GM19239 (cell line): ENCODE measurements around the gene IL17REL.

ENCODE experiments used
- DNase-seq: peaks from one replicate; pipeline ENCODE4 v3.0.0; 2011; ENCODE audit warnings: low spot score; ENCODE audit not compliant: insufficient read length
- FAIRE-seq: peaks from 2 replicates; lab custom pipeline; 2011; peaks lifted over from hg19 to GRCh38; lab: Jason Lieb, UNC

The IL17REL gene

GRCh38 chr22:50046481-50047245 is 34.1 kb upstream of the IL17REL start:
- DNase-seq (no peak), FAIRE-seq (no peak)

DNA sequence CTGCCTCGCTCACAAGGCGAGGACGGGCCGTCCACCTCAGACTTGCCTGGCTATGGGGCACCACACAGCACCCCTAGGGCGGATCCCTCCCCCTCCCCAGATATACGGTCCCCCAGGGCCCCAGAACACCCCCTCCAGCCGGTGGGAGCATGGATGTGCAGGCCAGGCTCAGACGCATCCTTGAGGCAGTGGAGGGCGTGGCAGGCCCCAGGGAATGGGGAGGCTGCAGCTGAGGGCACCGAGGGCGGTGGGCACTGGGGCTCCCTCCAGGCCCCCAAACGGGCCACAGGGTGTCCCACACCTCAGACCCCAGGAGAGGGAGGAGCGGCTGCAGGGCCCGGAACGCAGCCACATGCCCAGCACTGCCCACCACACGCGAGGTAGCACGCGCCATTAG is 33.5 kb upstream of the IL17REL start:
- DNase-seq, result no peak
- no peak for FAIRE-seq

DNA sequence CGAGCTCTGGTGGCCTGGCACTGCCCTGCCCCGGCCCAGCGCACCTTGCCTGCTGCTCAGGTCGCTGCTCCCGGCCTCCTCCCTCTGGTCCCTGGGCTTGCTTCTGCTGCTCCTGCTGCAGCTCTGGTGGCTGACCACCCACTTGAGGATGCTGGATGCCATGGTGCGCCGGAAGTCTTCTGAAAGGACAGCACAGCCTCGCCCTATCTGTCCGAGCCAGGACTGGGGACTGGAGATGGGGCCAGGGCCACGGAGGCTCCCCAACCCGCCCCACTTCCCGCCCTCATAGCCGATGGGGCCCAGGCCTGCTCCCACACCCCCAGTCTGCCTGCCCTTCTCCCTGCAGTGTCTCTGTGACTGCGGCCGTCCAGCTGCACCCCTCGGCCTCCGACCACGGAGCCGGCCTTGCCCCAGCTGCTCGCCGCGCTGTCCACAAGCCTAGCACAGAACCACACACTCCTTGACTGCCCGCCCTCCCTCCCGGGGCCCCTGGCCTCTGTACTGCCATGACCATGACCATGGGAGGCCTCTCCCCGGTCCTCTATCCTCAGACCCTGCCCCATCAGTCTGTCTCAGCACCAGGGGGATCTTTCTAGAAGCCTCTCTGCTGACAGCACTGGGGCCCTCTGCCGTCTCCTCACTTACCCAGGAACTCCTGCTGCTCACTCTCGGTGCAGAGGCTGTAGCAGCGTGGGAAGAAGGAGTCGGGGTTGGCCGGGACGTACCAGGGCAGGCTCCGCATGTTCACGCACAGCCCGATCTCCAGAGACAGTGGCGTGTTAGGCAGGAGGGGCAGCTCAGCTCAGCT is 32.9 kb upstream of the IL17REL start:
- DNase-seq (no peak), FAIRE-seq (no peak)

DNA sequence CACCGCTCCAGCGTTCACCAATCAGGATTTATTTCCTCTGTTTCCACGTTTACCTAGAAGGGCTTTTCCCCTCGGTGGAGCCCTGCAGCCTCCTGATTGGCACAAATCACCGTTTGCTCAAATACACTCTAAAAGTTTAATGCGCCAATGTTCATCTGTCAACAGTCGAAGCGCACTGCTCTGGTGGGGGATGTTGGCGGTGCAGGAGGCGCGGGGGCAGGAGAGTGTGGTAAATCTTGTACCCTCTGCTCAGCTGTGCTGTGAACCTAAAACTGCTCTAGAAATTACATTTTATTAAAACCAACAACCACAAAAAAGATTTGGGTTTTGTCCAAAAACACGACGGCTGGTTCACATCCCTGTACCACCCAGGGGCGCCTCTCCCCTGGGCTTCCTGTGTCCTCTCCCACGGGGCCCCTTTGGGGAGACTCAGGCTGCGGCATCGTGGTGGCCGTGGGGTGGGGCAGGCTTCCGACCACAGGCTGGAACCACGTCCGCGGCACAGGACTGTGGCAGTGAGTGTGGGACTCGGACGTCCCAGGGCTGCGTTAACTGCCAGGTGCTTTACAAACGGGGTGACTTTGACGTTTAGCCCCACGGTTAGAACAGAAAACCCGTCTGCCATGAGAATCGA is 32.0 kb upstream of the IL17REL start:
- DNase-seq (no peak), FAIRE-seq (no peak)

DNA sequence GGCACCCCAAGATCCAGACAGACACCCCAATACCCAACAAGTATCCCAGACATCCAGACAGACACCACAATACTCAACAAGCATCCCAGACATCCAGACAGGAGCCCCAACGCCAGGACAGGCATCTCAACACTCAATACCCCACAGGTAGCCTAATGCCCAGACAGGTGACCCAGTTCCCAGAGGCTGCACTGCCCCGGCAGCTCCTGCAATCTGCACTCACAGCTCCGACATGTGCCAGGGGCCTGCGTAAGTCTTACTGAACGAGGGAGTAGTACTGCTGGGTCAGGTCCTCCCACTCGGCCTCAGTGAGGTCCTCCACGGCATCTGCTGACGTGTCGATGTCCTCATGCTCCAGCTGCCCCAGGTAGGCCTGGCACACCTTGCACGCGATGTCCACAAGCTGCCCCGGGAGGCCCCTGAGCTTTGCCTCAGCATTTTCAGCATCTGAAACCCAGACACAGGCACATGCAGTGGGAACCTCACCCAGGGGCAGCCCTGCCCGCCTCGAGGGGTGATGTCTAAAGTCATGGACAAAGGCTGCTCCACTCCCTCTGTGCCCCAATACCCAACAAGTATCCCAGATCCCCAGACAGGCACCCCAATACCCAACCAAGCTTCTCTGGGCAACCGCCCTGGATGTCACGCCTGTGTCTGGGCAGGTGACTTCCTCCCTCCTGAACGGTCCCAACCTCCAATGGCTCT is 28.9 kb upstream of the IL17REL start:
- FAIRE-seq (no peak), DNase-seq (no peak)

DNA sequence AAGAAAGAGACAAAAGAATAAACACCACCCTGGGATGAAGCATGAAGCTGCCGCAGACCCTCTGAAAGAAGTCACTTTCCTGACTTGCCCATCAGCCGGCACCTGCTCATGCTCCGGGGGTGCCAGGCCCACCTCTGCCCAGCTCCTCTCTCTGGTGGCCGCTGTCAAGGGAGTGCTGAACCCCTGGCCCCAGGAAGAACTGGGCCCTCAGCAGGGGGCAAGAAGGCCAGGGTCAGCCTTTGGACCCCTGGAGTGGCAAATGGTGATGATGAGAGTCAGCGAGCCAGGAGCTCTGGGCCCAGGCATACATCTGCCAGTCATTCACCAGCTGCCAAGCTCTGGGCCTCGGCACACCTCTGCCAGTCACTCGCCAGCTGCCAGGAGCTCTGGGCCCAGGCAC is 28.2 kb upstream of the IL17REL start:
- no peak for FAIRE-seq
- no peak for DNase-seq

DNA sequence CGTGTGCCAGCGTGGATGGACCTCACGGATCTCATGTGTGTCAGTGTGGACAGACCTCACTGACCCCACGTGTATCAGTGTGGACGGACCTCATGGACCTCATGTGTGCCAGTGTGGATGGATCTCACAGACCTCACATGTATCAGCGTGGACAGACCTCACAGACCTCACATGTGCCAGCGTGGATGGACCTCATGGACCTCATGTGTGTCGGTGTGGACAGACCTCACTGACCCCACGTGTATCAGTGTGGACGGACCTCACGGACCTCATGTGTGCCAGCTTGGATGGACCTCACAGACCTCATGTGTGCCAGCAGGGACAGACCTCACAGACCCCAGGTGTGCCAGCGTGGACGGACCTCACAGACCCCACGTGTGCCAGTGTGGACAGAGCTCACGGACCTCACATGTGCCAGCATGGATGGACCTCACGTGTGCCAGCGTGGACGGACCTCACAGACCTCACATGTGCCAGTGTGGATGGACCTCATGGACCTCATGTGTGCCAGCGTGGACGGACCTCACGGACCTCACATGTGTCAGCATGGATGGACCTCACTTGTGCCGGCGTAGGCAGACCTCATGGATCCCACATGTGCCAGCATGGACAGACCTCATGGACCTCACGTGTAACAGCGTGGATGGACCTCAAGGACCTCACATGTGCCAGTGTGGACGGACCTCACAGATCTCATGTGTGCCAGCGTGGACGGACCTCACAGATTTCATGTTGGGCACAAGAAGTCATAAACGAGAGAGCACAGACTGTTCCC is 27.3 kb upstream of the IL17REL start:
- FAIRE-seq (no peak), DNase-seq (no peak)

GRCh38 chr22:50035976-50036724 is 23.6 kb upstream of the IL17REL start:
- DNase-seq, result no peak
- no peak for FAIRE-seq

- no peak for DNase-seq
- no peak for FAIRE-seq
Measured at GRCh38 chr22:50035131-50035881, 22.7 kb upstream of the IL17REL start.

DNA sequence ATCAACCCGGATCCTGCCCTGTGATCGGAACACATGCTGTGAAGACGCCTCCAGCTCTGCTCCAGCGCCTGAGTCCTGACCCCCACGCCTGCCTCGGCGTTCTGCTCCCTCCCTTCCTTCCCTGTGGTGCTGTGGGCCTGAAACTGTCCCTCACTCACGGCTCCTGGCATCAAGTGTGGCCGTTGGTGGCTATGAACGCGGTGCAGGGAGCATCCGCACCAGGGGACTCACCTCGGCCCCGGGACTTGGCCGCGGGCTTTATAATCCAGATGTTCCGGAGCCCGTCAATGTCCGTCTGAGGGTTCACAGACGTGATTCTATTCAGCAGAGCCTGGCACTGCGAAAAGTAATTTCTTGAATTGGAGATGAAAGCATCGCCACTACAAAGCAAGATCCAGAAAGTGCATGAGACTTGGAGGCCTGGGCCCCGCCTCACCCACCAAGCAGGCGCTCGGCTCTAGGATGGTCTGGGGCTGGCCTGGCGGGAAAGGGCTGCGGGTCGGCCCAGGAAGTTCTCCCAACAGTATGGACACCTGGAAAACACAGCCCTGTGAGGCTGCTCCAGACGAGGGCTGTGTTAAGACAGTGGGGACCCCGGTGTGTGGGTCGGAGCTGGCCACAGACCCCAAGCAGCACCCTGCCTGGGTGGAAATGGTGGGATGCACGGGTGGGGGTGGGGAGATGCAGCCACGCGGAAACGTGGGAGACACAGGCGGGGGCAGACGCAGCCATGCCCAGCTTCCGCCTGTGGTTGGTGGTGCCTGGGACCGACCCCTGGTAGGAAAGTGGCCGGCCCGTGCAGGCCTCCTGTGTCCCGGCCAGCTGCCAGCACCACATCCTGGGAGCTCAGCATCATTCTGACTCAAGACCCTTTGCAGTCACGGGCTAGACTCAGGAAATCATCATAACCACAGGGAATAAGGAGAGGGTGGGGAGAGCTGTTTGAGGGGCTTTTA is 21.8 kb upstream of the IL17REL start:
- DNase-seq (no peak), FAIRE-seq (no peak)

DNA sequence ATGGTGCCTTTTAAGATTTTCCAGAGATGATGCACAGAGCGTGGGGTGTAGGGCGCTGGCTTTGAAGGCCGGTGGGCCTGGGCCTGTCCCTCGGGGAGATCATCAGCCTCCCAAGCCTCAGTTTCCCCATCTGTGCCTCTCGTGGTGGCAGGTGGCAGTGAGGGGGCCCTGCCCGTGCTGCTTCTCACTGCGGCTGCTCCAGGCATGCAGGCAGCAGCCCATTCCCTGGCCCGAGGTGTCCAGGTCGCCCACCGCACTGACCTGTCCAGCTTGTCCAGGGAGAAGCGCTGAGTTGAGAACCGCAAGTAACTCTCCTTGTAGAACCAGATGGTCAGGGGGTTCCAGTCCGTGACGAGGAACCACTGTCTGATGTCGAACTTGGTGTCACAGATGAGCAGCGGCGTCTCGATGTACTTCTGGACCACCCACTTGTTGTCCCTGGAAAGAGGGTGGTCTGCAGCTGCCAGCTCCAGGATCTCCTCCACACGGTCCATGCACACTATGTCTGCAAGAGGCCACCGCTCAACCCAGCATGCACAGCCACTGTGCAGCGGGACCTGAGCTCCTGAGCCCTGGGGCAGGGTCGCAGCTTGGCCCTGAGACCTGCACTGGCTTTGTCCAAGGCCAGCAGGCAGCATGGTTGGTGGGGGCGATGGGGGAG is 20.5 kb upstream of the IL17REL start:
- FAIRE-seq (no peak), DNase-seq (no peak)

- FAIRE-seq, result no peak
Measured at GRCh38 chr22:50032109-50032871, 19.7 kb upstream of the IL17REL start.

GRCh38 chr22:50031189-50032091 is 18.9 kb upstream of the IL17REL start:
- FAIRE-seq, result no peak
- DNase-seq, result no peak

More at GRCh38 chr22:50032109-50032871, 19.7 kb upstream of the IL17REL start:
- DNase-seq, result no peak

DNA sequence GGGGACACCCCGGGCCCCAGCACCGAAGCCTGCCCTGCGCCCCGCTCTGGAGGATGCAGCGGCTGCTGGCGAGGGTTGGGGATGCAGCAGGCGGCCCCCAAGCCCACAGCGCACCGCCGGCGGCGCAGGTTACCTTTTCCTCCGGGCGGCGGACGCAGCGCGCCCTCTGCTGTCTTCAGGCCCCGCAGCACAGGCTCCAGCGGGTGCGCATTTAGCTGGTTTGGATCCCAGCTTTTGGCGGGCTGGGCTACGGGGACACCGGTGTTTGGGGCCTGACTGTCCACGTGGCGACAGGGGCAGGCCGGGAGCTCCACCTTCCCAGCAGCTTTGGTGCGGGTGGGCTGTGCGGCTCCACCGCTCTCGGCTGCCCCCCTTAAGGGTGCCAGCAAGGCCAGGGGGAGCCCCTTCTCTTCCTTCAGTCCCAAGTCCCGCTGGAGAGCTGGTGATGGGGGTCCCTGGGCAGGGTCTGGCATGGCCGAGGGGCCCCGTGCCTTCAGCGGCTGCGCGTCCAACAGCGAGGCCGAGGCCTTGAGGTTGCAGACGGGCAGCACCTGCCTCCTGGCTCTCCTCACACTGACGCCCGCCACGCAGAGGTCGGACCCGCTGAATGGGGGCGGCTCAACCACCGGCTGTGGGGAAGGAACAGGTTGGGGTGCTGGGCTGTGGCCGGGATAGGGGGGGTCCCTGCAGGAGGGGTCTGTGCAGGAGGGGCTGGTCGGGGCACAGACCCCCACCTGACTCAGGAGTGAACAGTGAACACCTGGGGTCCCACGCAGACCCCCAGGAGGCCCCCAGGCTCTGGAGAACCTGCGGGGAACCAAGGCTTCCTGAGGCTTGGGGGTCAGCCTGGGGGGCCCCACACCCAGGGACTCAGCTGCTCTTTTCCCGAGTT is 18.0 kb upstream of the IL17REL start:
- peak; percentile 74 for FAIRE-seq
- peak; percentile 97 for DNase-seq
